22Rv1 (cell line): ENCODE measurements around the gene KCNQ2.
"Not testable (repeated sequence)": the region's sequence is repeated elsewhere in the genome, so short reads cannot be mapped to it uniquely, and the experiment has no call there.

Experiments used
- ZFX ChIP-seq: fragments of 450-650 bp; IDR thresholded peaks from 2 replicates; pipeline ENCODE4 v1.6.1; 2017; ENCODE audit warnings: antibody characterized with exemption, borderline replicate concordance
- TF ChIP-seq, protein P1 (sequence below): fragments of 450-650 bp; IDR thresholded peaks from 2 replicates; pipeline ENCODE4 v1.5.1; 2017; ENCODE audit warnings: mild to moderate bottlenecking

DNA sequence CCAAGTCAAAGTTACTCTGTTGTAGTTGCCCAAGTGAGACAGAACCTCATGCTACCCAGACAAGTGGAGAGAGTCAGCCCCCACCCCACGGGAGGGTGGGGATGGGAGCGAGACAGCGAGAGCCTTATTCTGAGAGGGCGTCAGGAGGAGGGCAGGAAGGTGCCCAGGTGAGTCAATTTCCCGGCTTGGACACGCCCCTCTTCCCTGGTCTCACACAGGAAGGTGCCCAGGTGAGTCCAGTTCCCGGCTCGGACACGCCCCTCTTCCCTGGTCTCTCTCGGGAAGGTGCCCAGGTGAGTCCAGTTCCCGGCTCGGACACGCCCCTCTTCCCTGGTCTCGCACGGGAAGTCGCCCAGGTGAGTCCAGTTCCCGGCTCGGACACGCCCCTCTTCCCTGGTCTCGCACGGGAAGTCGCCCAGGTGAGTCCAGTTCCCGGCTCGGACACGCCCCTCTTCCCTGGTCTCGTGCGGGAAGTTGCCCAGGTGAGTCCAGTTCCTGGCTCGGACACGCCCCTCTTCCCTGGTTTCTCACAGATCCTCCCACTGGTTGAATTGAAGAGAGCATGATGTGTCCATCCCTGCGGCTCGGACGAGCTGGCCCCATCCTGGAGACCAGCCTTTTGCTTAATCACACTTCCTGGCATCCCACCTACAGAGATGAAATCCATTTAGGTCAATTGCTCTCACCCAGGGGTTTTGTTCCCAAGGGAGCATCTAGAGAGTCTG is 7.4 kb upstream of the KCNQ2 start:
- TF ChIP-seq, protein P1, sequence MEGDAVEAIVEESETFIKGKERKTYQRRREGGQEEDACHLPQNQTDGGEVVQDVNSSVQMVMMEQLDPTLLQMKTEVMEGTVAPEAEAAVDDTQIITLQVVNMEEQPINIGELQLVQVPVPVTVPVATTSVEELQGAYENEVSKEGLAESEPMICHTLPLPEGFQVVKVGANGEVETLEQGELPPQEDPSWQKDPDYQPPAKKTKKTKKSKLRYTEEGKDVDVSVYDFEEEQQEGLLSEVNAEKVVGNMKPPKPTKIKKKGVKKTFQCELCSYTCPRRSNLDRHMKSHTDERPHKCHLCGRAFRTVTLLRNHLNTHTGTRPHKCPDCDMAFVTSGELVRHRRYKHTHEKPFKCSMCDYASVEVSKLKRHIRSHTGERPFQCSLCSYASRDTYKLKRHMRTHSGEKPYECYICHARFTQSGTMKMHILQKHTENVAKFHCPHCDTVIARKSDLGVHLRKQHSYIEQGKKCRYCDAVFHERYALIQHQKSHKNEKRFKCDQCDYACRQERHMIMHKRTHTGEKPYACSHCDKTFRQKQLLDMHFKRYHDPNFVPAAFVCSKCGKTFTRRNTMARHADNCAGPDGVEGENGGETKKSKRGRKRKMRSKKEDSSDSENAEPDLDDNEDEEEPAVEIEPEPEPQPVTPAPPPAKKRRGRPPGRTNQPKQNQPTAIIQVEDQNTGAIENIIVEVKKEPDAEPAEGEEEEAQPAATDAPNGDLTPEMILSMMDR = not testable (repeated sequence)
- not testable (repeated sequence) for TF ChIP-seq ZFX
